K562 (cell line): Measurements from ENCODE around the gene GALNT18. TPM values are rescaled to one million over a fixed set of nuclear protein-coding genes. Genes with fewer than 3 reads are reported as not detected.
A peak's percentile ranks its signal among the peaks of the same experiment; 100 is the strongest.

ENCODE experiments used
- ATAC-seq: fragments of 200-7000 bp; cut with Tn5 transposase; 3 replicates; pipeline ENCODE4 v1.9.1; 2020; ENCODE audit warnings: moderate library complexity
- BruUV-seq: library from RNA; stranded (reverse); fragments of 400-500 nt; replicated peaks from 2 replicates; lab custom pipeline; 2021; lab: Mats Ljungman, UMichigan
- CTCF ChIA-PET: fragments of 300-600 bp; formaldehyde crosslinking; extraction: SDS; loops from one replicate; lab custom pipeline; 2021; ENCODE audit warnings: low intra/inter-chr PET ratio; lab: Yijun Ruan, JAX
- POLR2A ChIA-PET: fragments of 300-600, 350-650 bp; sonication (Branson Sonifier 250); formaldehyde crosslinking; extraction: SDS; loops from one replicate; lab custom pipeline; 2021; ENCODE audit warnings: antibody characterized with exemption, inconsistent platforms; lab: Yijun Ruan, JAX
- DNase-seq, 4 experiments: peaks; one replicate each; pipeline versions ENCODE4 v3.0.0 to v3.0.0-alpha.2; 2011 to 2018; ENCODE audit warnings: low spot score in 3 of 4, mixed read lengths in 3 of 4; ENCODE audit errors: extremely low read depth in 1 of 4
- FAIRE-seq: peaks from 2 replicates; lab custom pipeline; 2011; peaks lifted over from hg19 to GRCh38; lab: Jason Lieb, UNC
- H2AFZ ChIP-seq: 2 replicates; pipeline ENCODE4 v1.6.0; 2011; ENCODE audit warnings: low read depth, low read length, control low read depth, inconsistent platforms
- H3K27ac ChIP-seq: fragments of 200-600 bp; 3 replicates; pipeline ENCODE4 v1.8.0; 2011; ENCODE audit warnings: low read depth, mild to moderate bottlenecking, control low read depth, inconsistent platforms, low read length, moderate library complexity, mixed read lengths; ENCODE audit errors: extremely low read depth
- H3K27me3 ChIP-seq, 2 experiments: fragments of 300-600 bp in 1 of 2; 2 replicates in 1 of 2; 3 replicates in 1 of 2; pipeline versions ENCODE4 v1.6.0 to v1.8.0; 2011; ENCODE audit warnings: inconsistent platforms in 2 of 2, low read length in 2 of 2, mild to moderate bottlenecking in 1 of 2, mixed read lengths in 1 of 2, moderate library complexity in 1 of 2; ENCODE audit not compliant: control insufficient read depth in 2 of 2, insufficient read depth in 2 of 2
- H3K36me3 ChIP-seq: fragments of 300-600 bp; 3 replicates; pipeline ENCODE4 v1.8.0; 2011; ENCODE audit warnings: mild to moderate bottlenecking, low read length, inconsistent platforms; ENCODE audit not compliant: control insufficient read depth, insufficient read depth
- H3K4me1 ChIP-seq, 2 experiments: fragments of 200-600 bp in 1 of 2; replicated peaks in 1 of 2; 2 replicates in 1 of 2; 3 replicates in 1 of 2; pipeline versions ENCODE4 v1.5.1 to v1.8.0; 2011; ENCODE audit warnings: inconsistent platforms in 2 of 2, low read length in 2 of 2, mild to moderate bottlenecking in 1 of 2, mixed read lengths in 1 of 2, moderate library complexity in 1 of 2; ENCODE audit not compliant: control insufficient read depth in 2 of 2, insufficient read depth in 2 of 2
- H3K4me2 ChIP-seq: 2 replicates; pipeline ENCODE4 v1.6.1; 2011; ENCODE audit warnings: low read length, control low read depth, inconsistent platforms, mixed read lengths; ENCODE audit not compliant: insufficient read depth
- H3K4me3 ChIP-seq: fragments of 200-600 bp; sonication (generic), shearing (Covaris generic); 2 replicates; pipeline ENCODE4 v1.5.1; 2016; ENCODE audit warnings: control low read depth, inconsistent platforms
- H3K79me2 ChIP-seq: fragments of 200-600 bp; 3 replicates; pipeline ENCODE4 v1.8.0; 2011; ENCODE audit warnings: low read length, inconsistent platforms; ENCODE audit not compliant: control insufficient read depth, insufficient read depth
- H3K9ac ChIP-seq, 2 experiments: 2 replicates each; pipeline versions ENCODE4 v1.6.0 to v1.6.1; 2011; ENCODE audit warnings: low read depth in 2 of 2, low read length in 2 of 2, control low read depth in 1 of 2, inconsistent platforms in 1 of 2, mild to moderate bottlenecking in 1 of 2, mixed read lengths in 1 of 2; ENCODE audit not compliant: insufficient read depth in 1 of 2
- H3K9me1 ChIP-seq: one replicate; pipeline ENCODE4 v1.6.0; 2011; ENCODE audit warnings: inconsistent platforms, mild to moderate bottlenecking, low read length, moderate library complexity; ENCODE audit not compliant: control insufficient read depth, insufficient read depth
- H3K9me3 ChIP-seq: replicated peaks from 2 replicates; pipeline ENCODE4 v1.5.1; 2011; ENCODE audit warnings: low read depth, low read length, inconsistent platforms; ENCODE audit not compliant: control insufficient read depth, insufficient read depth
- H4K20me1 ChIP-seq: replicated peaks from 2 replicates; pipeline ENCODE4 v1.6.1; 2011; ENCODE audit warnings: low read length, inconsistent platforms, mixed read lengths; ENCODE audit not compliant: control insufficient read depth, insufficient read depth
- RAD21 ChIP-seq, 2 experiments: fragments of 250-450 bp in 1 of 2; fragments of 450-650 bp in 1 of 2; sonication (Bioruptor Pico) in 1 of 2; formaldehyde crosslinking in 1 of 2; IDR thresholded peaks in 1 of 2; conservative IDR thresholded peaks in 1 of 2; 2 replicates each; pipeline versions ENCODE4 v1.4.0 to v1.8.0; 2020 to 2022; ENCODE audit warnings: mild to moderate bottlenecking in 2 of 2, moderate library complexity in 1 of 2
- SMC3 ChIP-seq: conservative IDR thresholded peaks from 2 replicates; pipeline ENCODE4 v1.6.1; 2011; ENCODE audit warnings: low read depth, low read length, improper control_type of control experiment; ENCODE audit not compliant: insufficient read depth
- ZNF644 ChIP-seq: fragments of 200-800 bp; sonication (Bioruptor generic); IDR thresholded peaks from 2 replicates; pipeline ENCODE4 v1.6.1; 2016; ENCODE audit warnings: low read depth, missing genetic modification characterization, missing compliant biosample characterization
- WGBS: fragments of 100-300 bp; shearing (Covaris generic); methylation state at CpG from one replicate; pipeline ENCODE4 v1.1.6; 2016; ENCODE audit warnings: low coverage, mixed read lengths; ENCODE audit not compliant: insufficient coverage; ENCODE audit errors: missing lambda C conversion rate; 5-methylcytosine and 5-hydroxymethylcytosine counted together
- in situ Hi-C: fragments of 300-500 bp; cut with MboI; formaldehyde crosslinking; loops from 4 replicates; pipeline ENCODE4 v1.15.0; 2018; ENCODE audit warnings: inconsistent platforms, mixed read lengths
- intact Hi-C: fragments of 100-400 bp; cut with micrococcal nuclease; formaldehyde crosslinking; loops from 2 replicates; pipeline ENCODE4 v1.14.2; 2022
- polyA plus RNA-seq, 8 experiments: library from polyadenylated mRNA; depleted of rRNA in 4 of 8; stranded (reverse) in 5 of 8; unstranded in 3 of 8; fragments of >200 nt; fragmentation: Nextera tagmentation in 2 of 8; fragmentation: Illumina TruSeq in 1 of 8; extraction: Ambion mirVana in 2 of 8; extraction: Trizol in 1 of 8; gene quantifications; 2 replicates each; pipeline versions ENCODE4 v1.2.1 to v1.2.3, GENCODE V29; 2011 to 2014; ENCODE audit warnings: inconsistent platforms in 1 of 8, missing spikeins in 1 of 8
- total RNA-seq, 7 experiments: library from RNA; depleted of rRNA in 6 of 7; stranded (reverse); fragments of >200 nt in 6 of 7; fragmentation: Illumina TruSeq in 2 of 7; extraction: Trizol in 2 of 7; gene quantifications; 2 replicates each; pipeline versions ENCODE4 v1.2.1 to v1.2.3, GENCODE V29; 2011 to 2021; ENCODE audit warnings: low replicate concordance in 1 of 7
- TF ChIP-seq, protein P1 (sequence below), 2 experiments: fragments of 450-650 bp; IDR thresholded peaks; 2 replicates each; pipeline ENCODE4 v1.6.1; 2018; ENCODE audit warnings: mild to moderate bottlenecking in 2 of 2, low read depth in 1 of 2; ENCODE audit not compliant: partially characterized antibody in 2 of 2
- TF ChIP-seq, protein P2 (sequence below), 3 experiments: IDR thresholded peaks in 2 of 3; conservative IDR thresholded peaks in 1 of 3; 2 replicates each; pipeline ENCODE4 v1.5.1; 2011 to 2012; ENCODE audit warnings: low read length in 3 of 3, mild to moderate bottlenecking in 3 of 3, control low read depth in 2 of 3, improper control_type of control experiment in 1 of 3, inconsistent platforms in 1 of 3, low read depth in 1 of 3, mixed read lengths in 1 of 3, moderate library complexity in 1 of 3; ENCODE audit not compliant: insufficient read depth in 2 of 3

Gene GALNT18
- total and polyA plus RNA-seq, 9 of the 15 experiments (the other 6 are each of a cell fraction or from before 2014, with no cell fraction given), result not detected

DNA sequence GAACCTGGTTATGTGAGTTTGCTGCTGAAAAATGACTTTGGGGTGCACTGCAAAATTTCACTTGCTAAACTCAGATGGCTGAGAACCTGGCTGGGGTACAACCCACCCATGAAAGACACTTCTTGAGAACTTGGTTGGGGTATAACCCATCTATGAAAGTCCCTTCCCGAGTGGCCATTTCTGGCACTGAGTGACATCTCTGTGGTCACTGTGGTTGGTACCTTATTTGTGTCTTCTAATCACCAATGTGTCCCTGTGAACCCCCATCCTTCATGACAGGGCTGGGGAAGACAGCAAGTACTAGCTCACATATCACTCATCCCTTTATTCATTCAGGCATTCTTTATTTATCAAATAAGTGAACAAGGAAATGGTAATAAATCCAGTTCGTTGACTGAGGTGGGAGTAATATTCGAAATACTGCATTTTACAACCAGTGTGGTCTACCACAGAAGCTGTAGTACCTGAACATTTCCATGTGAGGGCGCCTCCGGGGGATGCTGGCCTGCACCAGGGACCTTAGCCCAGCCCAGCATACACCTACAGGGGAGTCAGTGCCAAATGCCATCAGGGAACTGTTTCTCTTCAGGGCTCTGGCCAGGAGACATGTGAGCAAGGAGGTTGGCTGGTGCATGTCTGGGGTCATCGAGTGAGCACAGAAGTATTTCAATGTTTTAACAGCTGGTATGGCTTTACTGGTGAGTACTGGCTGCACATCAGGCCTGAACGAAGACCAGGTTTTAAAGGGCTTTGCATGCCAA, 390.8 kb downstream of the GALNT18 start:
- Histone ChIP-seq H3K9me1 (no peaks in the 10 kb centered on the region), H3K9me3 (no peaks in the 10 kb centered on the region), H3K9ac (no peak overlapping the region), H3K27ac (no peak overlapping the region), H3K4me1 (no peaks in the 10 kb centered on the region), H3K4me3 (no peak overlapping the region), H3K4me2 (no peak overlapping the region), H3K79me2 (no peaks in the 10 kb centered on the region), H2AFZ (no peak overlapping the region), H3K27me3 (peaks cover 2 to 20% of the 10 kb centered on the region in 2 experiments; a peak in 3 of 5 replicates), H4K20me1 (no peaks in the 10 kb centered on the region), H3K36me3 (no peaks in the 10 kb centered on the region)
- ChIA-PET CTCF (no interaction called here), POLR2A (interaction anchor here (0.7 to 1.3 kb wide), 3 partner anchors 12 to 472 kb away, joined by 3 to 4 read pairs (median 3); no protein-coding TSS in a partner anchor)
- ATAC-seq, result peak; percentile 86
- intact Hi-C loops, result no loop called here
- BruUV-seq, result no TSS peak
- peak; percentile 54 for FAIRE-seq
- in situ Hi-C loops, result no loop called here
- 0% methylated on average over 7 of the region's 7 CpGs for WGBS
- peak; percentile 25 to 44 (median 36) for DNase-seq
- TF ChIP-seq RAD21 (CRISPR knock-in tag; conservative IDR thresholded peaks at IDR 0.05 in 1 of 2, IDR thresholded peaks at IDR 0.05 in 1 of 2) (peak in 1 of 2 experiments; percentile 20; a peak in 1 of 4 replicates), SMC3 (0 out of 2 replicates have a peak, but pooled peaks have one; percentile 11), ZNF644 (no peak)
- TF ChIP-seq, protein P1, sequence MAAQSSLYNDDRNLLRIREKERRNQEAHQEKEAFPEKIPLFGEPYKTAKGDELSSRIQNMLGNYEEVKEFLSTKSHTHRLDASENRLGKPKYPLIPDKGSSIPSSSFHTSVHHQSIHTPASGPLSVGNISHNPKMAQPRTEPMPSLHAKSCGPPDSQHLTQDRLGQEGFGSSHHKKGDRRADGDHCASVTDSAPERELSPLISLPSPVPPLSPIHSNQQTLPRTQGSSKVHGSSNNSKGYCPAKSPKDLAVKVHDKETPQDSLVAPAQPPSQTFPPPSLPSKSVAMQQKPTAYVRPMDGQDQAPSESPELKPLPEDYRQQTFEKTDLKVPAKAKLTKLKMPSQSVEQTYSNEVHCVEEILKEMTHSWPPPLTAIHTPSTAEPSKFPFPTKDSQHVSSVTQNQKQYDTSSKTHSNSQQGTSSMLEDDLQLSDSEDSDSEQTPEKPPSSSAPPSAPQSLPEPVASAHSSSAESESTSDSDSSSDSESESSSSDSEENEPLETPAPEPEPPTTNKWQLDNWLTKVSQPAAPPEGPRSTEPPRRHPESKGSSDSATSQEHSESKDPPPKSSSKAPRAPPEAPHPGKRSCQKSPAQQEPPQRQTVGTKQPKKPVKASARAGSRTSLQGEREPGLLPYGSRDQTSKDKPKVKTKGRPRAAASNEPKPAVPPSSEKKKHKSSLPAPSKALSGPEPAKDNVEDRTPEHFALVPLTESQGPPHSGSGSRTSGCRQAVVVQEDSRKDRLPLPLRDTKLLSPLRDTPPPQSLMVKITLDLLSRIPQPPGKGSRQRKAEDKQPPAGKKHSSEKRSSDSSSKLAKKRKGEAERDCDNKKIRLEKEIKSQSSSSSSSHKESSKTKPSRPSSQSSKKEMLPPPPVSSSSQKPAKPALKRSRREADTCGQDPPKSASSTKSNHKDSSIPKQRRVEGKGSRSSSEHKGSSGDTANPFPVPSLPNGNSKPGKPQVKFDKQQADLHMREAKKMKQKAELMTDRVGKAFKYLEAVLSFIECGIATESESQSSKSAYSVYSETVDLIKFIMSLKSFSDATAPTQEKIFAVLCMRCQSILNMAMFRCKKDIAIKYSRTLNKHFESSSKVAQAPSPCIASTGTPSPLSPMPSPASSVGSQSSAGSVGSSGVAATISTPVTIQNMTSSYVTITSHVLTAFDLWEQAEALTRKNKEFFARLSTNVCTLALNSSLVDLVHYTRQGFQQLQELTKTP (IDR thresholded peaks at IDR 0.05; ENCODE audit: low read depth in 1 of 2, partially characterized antibody in 2 of 2), result no peak
- TF ChIP-seq, protein P2, sequence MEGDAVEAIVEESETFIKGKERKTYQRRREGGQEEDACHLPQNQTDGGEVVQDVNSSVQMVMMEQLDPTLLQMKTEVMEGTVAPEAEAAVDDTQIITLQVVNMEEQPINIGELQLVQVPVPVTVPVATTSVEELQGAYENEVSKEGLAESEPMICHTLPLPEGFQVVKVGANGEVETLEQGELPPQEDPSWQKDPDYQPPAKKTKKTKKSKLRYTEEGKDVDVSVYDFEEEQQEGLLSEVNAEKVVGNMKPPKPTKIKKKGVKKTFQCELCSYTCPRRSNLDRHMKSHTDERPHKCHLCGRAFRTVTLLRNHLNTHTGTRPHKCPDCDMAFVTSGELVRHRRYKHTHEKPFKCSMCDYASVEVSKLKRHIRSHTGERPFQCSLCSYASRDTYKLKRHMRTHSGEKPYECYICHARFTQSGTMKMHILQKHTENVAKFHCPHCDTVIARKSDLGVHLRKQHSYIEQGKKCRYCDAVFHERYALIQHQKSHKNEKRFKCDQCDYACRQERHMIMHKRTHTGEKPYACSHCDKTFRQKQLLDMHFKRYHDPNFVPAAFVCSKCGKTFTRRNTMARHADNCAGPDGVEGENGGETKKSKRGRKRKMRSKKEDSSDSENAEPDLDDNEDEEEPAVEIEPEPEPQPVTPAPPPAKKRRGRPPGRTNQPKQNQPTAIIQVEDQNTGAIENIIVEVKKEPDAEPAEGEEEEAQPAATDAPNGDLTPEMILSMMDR (IDR thresholded peaks at IDR 0.05 in 2 of 3, conservative IDR thresholded peaks at IDR 0.05 in 1 of 3; ENCODE audit: insufficient read depth in 2 of 3, low read depth in 1 of 3, low read length in 3 of 3), result peak; percentile 50 to 67 (median 54)
